Choroid plexus epithelial cell (primary cell): Measurements from ENCODE around the gene TULP1.

Experiments used
- DNase-seq: peaks from one replicate; pipeline ENCODE4 v3.0.0-alpha.2; 2010; ENCODE audit warnings: low read depth
- H3K4me3 ChIP-seq: 2 replicates; pipeline ENCODE4 v1.5.1; 2011; ENCODE audit warnings: low read depth, mild to moderate bottlenecking, control low read depth, low read length, moderate library complexity
- TF ChIP-seq, protein P1 (sequence below): conservative IDR thresholded peaks from 2 replicates; pipeline ENCODE4 v1.5.1; 2011; ENCODE audit warnings: low read depth, mild to moderate bottlenecking, control low read depth, inconsistent platforms, low read length, moderate library complexity

TULP1 gene

DNA sequence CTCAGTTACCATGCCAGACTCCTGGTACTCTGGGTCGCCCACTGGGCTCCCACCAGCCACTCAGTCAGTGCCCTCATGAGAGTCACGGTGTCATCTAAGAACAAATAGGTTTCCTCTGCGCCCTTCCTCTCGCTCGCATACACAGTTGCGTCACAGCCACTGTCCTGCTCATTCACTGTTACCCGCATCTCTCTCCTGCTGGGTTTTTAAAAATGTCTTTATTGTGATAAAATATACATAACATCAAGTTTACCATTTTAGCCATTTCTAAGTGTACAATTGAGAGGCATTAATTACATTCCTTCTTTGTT is 19.8 kb downstream of the TULP1 start:
- no peak for DNase-seq
- no peak overlapping the region for H3K4me3 ChIP-seq
- TF ChIP-seq, protein P1, sequence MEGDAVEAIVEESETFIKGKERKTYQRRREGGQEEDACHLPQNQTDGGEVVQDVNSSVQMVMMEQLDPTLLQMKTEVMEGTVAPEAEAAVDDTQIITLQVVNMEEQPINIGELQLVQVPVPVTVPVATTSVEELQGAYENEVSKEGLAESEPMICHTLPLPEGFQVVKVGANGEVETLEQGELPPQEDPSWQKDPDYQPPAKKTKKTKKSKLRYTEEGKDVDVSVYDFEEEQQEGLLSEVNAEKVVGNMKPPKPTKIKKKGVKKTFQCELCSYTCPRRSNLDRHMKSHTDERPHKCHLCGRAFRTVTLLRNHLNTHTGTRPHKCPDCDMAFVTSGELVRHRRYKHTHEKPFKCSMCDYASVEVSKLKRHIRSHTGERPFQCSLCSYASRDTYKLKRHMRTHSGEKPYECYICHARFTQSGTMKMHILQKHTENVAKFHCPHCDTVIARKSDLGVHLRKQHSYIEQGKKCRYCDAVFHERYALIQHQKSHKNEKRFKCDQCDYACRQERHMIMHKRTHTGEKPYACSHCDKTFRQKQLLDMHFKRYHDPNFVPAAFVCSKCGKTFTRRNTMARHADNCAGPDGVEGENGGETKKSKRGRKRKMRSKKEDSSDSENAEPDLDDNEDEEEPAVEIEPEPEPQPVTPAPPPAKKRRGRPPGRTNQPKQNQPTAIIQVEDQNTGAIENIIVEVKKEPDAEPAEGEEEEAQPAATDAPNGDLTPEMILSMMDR: no peak

DNA sequence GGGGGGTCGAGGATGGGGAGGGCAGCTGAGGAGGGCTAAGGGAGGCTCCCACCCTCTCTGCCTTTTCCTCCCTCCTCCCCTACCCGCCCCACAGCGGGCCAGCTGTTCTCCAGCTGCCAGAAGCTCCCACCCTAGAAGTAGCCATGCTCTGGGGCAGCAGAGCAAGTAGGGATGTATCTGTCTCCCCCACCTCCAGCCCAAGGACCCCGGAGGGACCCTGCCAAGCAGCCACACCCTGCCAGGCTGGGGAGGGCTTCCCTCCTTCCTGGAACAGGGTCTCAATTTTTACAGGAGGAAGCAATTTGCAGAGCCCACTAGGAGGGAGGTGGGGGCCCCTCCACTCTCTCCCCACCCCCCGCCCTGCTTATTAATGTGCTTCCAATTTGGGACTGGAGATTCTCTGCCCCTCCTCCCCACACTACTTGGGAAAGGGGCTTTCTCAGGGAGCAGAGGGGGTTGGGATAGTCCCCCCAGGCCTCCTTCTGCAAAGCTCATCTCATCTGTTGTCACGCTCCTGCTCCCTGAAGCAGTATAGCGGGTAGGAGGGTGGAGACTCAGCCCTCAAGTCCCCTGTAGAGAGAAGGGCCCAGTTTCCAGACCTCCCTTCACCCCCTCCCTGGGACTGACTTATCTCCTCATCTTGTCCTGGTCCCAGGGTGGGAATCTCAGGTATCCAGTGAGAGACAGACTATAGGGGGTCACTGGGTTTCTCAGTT is 20.3 kb downstream of the TULP1 start:
- DNase-seq: no peak
- TF ChIP-seq, protein P1: no peak
- no peak overlapping the region for H3K4me3 ChIP-seq

DNA sequence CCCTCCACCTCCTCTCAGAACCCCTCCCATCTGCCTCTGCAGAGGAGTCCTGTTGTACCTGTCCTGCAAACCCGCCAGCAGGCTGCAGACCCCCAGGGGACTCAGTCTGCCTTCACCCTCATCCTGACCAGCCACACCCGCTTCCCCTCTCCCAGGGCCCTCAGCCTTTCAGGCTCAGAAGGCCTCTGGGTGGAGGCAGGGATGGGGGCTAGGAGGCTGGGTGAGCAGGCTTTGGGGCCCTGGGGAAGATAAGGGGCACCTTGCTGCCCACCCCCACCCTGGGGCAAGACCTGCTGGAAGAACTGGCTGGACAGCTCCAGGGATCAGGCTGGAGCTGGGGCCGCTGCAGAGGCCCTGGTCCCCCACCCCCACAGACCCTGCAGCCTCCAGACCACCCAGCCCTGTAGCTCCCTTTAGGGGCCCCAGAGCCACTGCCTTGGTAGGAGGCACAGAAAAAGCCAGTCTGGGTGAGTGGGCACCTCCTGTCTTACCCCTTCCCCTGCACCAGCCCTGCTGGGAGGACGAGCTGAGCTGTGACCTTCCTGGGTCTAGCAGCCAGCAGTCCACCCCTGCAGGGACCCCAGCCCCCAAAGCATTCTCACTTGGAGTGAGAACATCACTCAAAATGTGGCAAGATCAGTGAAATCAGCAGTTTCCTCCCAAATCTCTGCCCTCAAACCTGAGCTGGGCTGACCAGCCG is 21.0 kb downstream of the TULP1 start:
- DNase-seq: no peak
- TF ChIP-seq, protein P1: no peak
- no peak overlapping the region for H3K4me3 ChIP-seq

DNA sequence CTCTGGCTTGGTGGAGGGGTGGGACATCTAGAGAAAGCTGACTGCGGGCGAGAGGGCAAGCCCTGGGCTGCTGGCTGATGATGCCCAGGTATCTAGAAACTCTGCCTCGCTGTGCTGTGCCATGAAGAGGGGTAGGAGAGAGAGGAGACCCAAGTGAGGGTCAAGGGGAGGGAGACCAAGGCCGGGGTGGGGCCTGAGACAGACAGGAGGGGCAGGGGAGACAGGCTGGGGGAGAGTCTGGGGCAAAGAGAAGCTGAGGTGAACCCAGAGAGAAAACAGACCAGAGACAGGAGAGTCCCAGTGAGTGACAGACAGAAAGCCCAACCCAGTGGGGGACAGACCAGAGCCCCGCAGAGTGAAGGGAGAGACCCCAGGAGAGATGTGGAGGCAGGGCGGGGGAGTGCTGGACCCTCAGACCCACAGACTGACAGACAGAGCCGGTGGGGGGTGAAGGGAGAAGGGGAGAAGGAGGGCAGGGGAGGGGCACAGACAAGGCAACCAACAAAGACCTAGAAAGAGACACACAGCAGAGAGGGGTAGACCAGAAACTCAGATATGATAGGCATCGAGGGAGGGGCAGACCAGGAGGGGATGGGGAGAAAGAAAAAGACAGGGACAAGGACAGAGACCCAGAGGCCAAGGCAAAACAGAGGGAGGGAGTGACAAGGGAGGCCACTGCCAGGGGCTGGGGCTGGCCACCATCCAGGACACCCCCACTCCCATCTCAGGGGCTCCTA is 21.7 kb downstream of the TULP1 start:
- no peak for DNase-seq
- TF ChIP-seq, protein P1: no peak
- no peak overlapping the region for H3K4me3 ChIP-seq

DNA sequence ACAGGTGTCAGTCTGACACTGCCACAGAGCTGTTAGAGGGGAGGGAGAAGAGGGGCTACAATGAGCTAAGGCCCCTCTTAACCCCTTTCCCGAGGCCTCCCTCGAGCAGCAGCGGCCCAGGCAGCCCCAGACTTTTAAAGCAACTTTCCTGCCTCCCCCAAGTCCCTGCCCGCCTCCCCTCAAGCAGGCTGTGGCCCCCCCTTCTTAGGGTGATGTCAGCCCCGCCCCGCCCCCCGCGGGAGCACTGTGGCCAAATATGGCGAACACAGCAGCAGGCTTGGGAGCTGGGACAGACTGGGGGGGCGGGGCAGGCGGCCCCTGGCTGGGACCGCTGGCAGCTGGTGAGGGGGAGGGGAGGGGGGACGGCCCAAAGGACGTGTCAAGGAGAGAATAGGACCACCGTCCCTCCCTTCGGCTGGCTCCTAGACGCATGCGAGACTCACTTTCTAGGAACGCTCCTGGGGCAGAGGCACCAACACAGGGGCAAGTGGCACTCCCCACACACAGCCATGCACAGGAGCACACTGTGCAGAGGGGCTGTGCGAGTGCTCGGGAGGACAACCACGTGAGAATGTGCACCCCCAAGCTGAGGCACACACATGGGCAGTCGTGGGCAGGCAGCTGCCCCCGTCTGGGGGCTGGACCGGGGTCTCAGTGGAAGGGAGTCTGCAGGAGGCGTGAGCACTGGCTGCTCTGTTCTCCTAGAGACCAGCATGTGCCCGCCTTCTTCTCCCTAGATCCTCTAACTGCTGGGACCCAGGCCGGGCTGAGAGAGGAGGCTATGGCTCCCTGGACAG is 22.5 kb downstream of the TULP1 start:
- TF ChIP-seq, protein P1: no peak
- DNase-seq: peak; percentile 53
- H3K4me3 ChIP-seq: no peak overlapping the region

DNA sequence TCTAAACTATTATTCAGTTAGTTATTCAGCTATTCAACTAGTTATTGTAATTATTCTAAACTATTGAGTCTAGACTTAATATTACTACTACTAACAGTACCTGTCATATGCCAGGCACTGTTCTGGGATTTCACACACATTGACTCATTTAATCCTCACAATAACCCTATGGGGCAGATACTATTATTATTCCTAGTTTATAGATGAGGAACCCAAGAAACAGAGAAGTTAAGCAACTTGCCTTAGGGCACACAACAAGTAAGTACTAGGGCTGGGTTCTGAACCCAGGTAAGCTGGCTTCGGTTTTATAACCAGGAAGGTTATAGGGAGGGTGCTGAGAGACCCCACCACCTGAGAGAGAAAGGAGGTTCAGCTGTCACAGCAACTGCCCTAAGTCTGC is 23.6 kb downstream of the TULP1 start:
- H3K4me3 ChIP-seq: no peak overlapping the region
- TF ChIP-seq, protein P1: no peak
- no peak for DNase-seq
